ENCODE measurements around the gene SMG5. TPM values are rescaled to one million over a fixed set of nuclear protein-coding genes. Genes with fewer than 3 reads are reported as not detected.

SMG5 gene
- total RNA-seq, 4 donors from 2014 or later = 57.2 to 89.0 (median 76.1) TPM

DNA sequence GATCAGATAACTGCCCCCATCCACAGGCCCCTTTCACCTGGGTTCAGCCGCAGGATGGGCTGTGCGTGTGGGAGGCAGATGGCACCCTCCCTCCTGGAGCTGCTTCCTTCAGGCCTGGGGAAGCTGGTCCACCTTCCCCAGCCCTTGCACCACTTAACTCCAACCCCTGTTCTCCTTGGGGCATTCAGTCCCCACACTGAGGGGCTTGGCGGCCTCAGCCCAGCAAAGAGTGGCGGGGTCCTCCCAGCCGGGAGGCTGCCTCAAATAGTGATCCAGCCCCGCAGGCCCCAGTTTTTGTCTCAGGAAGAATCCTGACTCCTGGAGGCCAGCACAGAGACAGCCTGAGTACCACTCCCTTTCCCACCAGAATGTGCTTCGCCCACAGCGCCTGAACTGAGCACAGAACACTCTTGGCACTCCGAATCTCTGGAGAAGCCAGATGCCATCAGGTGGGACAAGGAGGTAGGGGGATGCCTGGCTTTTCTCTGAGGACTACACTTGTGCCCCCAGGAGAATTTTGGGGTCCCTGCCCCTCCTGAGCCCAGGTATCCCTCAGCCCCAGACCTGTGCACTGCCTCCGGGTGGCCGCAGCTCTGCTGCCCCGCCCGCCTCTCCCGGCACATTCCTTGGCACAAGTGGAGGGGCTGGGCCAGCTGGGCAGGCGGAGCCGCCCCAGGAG is 35.7 kb downstream of the SMG5 start:
- peak in 1 of 2 donors; percentile 14 for DNase-seq
- H3K4me1 ChIP-seq = peaks cover 5 to 27% of the 10 kb centered on the region in 2 donors
- TF ChIP-seq, protein P1, sequence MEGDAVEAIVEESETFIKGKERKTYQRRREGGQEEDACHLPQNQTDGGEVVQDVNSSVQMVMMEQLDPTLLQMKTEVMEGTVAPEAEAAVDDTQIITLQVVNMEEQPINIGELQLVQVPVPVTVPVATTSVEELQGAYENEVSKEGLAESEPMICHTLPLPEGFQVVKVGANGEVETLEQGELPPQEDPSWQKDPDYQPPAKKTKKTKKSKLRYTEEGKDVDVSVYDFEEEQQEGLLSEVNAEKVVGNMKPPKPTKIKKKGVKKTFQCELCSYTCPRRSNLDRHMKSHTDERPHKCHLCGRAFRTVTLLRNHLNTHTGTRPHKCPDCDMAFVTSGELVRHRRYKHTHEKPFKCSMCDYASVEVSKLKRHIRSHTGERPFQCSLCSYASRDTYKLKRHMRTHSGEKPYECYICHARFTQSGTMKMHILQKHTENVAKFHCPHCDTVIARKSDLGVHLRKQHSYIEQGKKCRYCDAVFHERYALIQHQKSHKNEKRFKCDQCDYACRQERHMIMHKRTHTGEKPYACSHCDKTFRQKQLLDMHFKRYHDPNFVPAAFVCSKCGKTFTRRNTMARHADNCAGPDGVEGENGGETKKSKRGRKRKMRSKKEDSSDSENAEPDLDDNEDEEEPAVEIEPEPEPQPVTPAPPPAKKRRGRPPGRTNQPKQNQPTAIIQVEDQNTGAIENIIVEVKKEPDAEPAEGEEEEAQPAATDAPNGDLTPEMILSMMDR (IDR thresholded peaks at IDR 0.05) = no peak
- no peak for TF ChIP-seq POLR2A (IDR thresholded peaks at IDR 0.05)
- 56 to 68% methylated on average over 7 to 11 of the region's 16 CpGs for WGBS, 2 donors
- no peaks in the 10 kb centered on the region for H3K9me3 ChIP-seq
- no peak overlapping the region for H3K4me3 ChIP-seq (replicated peaks in 1 of 3)
- intact Hi-C loops (cut with DNase I) = no loop called here
- no peaks in the 10 kb centered on the region for H3K27me3 ChIP-seq
- H3K27ac ChIP-seq = no peak overlapping the region
- H3K36me3 ChIP-seq = peaks cover 19 to 21% of the 10 kb centered on the region in 2 donors

DNA sequence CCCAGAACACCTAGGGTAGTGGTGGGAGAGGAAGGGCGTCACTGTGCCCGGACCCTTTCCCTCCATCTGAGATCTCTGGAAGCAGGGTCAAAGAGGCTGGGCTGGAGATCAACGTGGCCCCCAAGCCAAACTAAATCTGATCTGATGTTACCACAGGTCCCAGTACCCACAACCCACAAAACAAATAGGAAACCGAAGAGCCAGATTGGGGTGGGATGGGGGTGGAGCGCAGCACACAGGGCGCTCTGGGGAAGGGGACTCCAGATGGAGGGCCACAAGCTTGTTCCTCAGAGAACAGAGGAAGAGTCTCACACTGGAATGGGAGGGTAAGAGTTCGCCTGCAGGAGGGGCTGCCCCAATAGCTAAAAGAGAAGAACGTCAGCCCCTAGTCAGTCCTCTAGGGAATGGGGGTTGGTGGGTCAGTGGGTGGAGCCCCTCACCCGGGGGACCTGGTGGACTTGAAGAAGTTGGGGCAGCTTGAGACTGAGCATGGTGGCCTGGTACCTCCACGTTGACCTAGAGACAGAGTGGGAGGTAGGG is 36.3 kb downstream of the SMG5 start:
- no peaks in the 10 kb centered on the region for H3K27me3 ChIP-seq
- no peaks in the 10 kb centered on the region for H3K9me3 ChIP-seq
- TF ChIP-seq POLR2A (IDR thresholded peaks at IDR 0.05) = no peak
- TF ChIP-seq, protein P1 (IDR thresholded peaks at IDR 0.05) = no peak
- no peak overlapping the region for H3K4me3 ChIP-seq (replicated peaks in 1 of 3)
- peaks cover 5 to 27% of the 10 kb centered on the region in 2 donors for H3K4me1 ChIP-seq
- WGBS, 2 donors = 63 to 67% methylated on average over 8 to 10 of the region's 10 CpGs
- H3K27ac ChIP-seq = no peak overlapping the region
- peaks cover 13 to 14% of the 10 kb centered on the region in 2 donors for H3K36me3 ChIP-seq
- no peak for DNase-seq
- intact Hi-C loops (cut with DNase I) = no loop called here

DNA sequence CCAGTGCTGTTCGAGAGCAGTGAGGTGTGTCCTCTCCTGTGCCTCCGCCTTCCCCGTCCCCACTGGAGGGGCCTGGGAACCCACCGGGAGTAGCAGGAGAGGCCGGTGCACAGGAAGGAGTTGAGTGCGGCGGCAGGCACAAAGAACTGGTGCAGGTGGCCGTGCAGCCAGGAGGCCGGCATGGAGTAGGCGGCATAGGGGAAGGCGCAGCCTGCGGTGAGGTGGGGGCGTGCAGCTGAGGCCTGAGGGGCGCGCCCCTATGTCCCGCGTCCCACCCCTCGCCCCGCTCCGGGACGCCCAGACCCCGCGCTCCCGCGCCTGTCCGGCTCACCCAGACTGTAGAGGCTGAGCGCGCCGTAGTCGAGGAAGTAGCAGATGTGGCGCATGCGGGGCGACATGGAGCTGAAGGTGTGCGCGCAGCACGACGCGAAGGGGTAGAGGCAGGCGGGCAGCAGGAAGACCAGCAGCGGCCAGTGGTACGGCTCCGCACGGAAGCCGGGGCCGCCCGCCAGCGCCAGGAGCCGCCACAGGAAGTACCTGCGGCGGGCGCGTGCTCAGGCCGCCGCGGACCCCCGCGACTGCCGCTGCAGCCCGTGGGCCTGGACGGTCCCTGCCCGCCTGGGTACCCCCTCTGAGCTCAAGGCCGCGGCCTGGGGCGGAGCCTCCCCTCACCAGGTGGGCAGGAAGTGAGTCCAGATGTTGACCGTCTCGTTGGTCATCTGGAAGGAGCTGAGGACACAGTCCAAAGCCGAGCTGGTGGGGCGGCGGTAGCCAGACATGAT is 37.0 kb downstream of the SMG5 start:
- H3K9me3 ChIP-seq = no peaks in the 10 kb centered on the region
- intact Hi-C loops (cut with DNase I) = no loop called here
- peaks cover 5 to 27% of the 10 kb centered on the region in 2 donors for H3K4me1 ChIP-seq
- DNase-seq = peak; percentile 37 to 38
- H3K27ac ChIP-seq = no peak overlapping the region
- WGBS, 2 donors = 6 to 27% methylated on average over 7 to 11 of the region's 69 CpGs
- no peaks in the 10 kb centered on the region for H3K27me3 ChIP-seq
- TF ChIP-seq, protein P1 (IDR thresholded peaks at IDR 0.05) = no peak
- TF ChIP-seq POLR2A (IDR thresholded peaks at IDR 0.05) = no peak
- peaks cover 7 to 8% of the 10 kb centered on the region in 2 donors for H3K36me3 ChIP-seq
- H3K4me3 ChIP-seq (replicated peaks in 1 of 3) = peak overlapping the region in 1 of 3 donors; percentile 12

DNA sequence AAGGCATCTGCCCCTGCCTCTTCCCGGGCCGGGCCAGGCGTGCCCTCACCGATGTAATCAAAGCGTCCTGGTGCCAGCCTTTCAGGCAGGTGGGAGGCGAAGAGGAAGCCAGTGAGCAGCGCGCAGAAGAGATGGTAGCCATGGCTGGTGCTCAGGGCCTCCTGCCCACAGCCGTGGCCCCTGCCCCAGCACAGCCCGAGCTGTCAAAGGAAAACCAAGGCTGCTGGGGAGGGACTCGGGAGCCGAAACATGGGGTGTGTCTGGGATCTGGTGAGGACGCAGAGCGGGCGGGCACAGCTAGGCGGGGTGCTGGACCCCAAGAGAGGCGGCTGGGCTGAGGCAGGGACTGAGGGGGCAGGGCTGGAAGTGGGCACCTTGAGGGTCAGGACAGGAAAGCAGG is 37.9 kb downstream of the SMG5 start:
- Histone ChIP-seq H3K4me3 (replicated peaks in 1 of 3) (no peak overlapping the region), H3K27ac (no peak overlapping the region), H3K36me3 (peaks cover 3 to 4% of the 10 kb centered on the region in 2 donors), H3K4me1 (peaks cover 5 to 27% of the 10 kb centered on the region in 2 donors), H3K9me3 (no peaks in the 10 kb centered on the region), H3K27me3 (no peaks in the 10 kb centered on the region)
- TF ChIP-seq, protein P1 (IDR thresholded peaks at IDR 0.05) = no peak
- TF ChIP-seq POLR2A (IDR thresholded peaks at IDR 0.05) = no peak
- no peak for DNase-seq
- intact Hi-C loops (cut with DNase I) = no loop called here
- WGBS, 2 donors = 91 to 92% methylated on average over 17 of the region's 17 CpGs

Measured in thyroid gland (tissue), 4 donors.